ENCODE results near the gene ICE1. TPM values are rescaled to one million over a fixed set of nuclear protein-coding genes. Genes with fewer than 3 reads are reported as not detected.

ICE1 gene
- total and polyA plus RNA-seq, 2 of the 4 experiments (the other 2 are of a cell fraction): 9.0 to 18.5 TPM

DNA sequence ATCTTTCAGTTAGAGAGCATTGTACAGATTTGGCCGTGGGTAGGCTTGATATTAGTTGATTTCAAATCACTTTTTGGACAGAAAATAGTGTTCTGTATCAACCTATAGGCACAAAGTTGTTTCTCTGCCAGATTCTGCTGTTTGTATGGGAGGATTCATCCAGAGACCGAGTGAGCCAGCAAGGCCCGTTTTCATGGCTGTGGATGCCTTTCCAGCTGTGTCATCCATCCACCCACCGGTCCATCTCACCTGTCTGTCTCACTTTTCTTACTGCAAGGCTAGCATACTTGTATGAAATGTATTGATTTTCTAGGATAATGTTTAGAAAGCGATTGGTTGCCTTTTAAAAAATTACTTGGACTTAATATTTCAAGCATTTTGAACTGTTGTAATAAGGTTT is 34.4 kb downstream of the ICE1 start:
- Histone ChIP-seq H2AK5ac (ENCODE audit: low read depth, low read length) (no peak overlapping the region), H4K8ac (ENCODE audit: low read depth in 2 of 2, low read length in 2 of 2) (no peak overlapping the region), H4K5ac (ENCODE audit: low read depth, low read length) (no peak overlapping the region), H2BK20ac (ENCODE audit: low read depth, low read length) (no peak overlapping the region), H4K20me1 (ENCODE audit: insufficient read depth, low read length) (no peaks in the 10 kb centered on the region), H2AFZ (replicated peaks; ENCODE audit: low read length, poor library complexity) (no peak overlapping the region), H2BK15ac (ENCODE audit: low read depth, low read length) (no peak overlapping the region), H3K18ac (ENCODE audit: low read depth, low read length) (no peak overlapping the region), H3K36me3 (ENCODE audit: control insufficient read depth, insufficient read depth, low read length) (peaks cover 39% of the 10 kb centered on the region), H3K14ac (replicated peaks; ENCODE audit: low read depth, low read length) (no peak overlapping the region), H3K27ac (ENCODE audit: insufficient read depth, low read length) (no peak overlapping the region), H3K9ac (ENCODE audit: low read depth, low read length) (no peak overlapping the region), H2BK120ac (ENCODE audit: low read depth, low read length) (no peak overlapping the region), H2BK5ac (ENCODE audit: low read depth, low read length, poor library complexity, severe bottlenecking) (no peak overlapping the region), H2AK9ac (replicated peaks; ENCODE audit: low read depth, low read length, poor library complexity) (no peak overlapping the region), H3K79me1 (ENCODE audit: low read depth in 1 of 2, low read length in 2 of 2) (peaks cover 9 to 14% of the 10 kb centered on the region in 2 experiments; a peak in 3 of 4 replicates), H3K4me2 (ENCODE audit: low read depth, low read length) (no peak overlapping the region), H3K56ac (ENCODE audit: extremely low read depth, insufficient read depth, low read length) (no peak overlapping the region), H3K27me3 (ENCODE audit: control insufficient read depth, insufficient read depth, low read length) (no peaks in the 10 kb centered on the region), H3K4me1 (ENCODE audit: control insufficient read depth, insufficient read depth, low read length) (no peaks in the 10 kb centered on the region), H3K23ac (ENCODE audit: low read depth, low read length) (no peak overlapping the region), H3K4ac (ENCODE audit: low read depth, low read length) (no peak overlapping the region), H3K9me1 (ENCODE audit: insufficient read depth, low read length) (peaks cover 6% of the 10 kb centered on the region; the same call in 1 of the 2 replicates), H4K91ac (ENCODE audit: insufficient read depth, low read depth, low read length) (no peak overlapping the region), H3K4me3 (ENCODE audit: insufficient read depth, low read depth, low read length) (no peak overlapping the region), H3K9me3 (ENCODE audit: control insufficient read depth, insufficient read depth, low read length) (no peaks in the 10 kb centered on the region)
- dilution Hi-C loops (cut with HindIII; ENCODE audit: low sequenced_read_pairs, unreplicated experiment) (no loop called here), in situ Hi-C loops (cut with MboI; ENCODE audit: low sequenced_read_pairs) (no loop called here), intact Hi-C loops (cut with micrococcal nuclease) (no loop called here)
- no peak for TF ChIP-seq MAZ (IDR thresholded peaks at IDR 0.05; ENCODE audit: borderline replicate concordance, low read depth, low read length)
- no peak for TF ChIP-seq RCOR1 (IDR thresholded peaks at IDR 0.05; ENCODE audit: insufficient replicate concordance, low read length)
- no peak for TF ChIP-seq RAD21 (IDR thresholded peaks at IDR 0.05; ENCODE audit: low read length)
- TF ChIP-seq MAFK (IDR thresholded peaks at IDR 0.05; ENCODE audit: low read depth, low read length): no peak
- TF ChIP-seq CEBPB (IDR thresholded peaks at IDR 0.05; ENCODE audit: low read depth, low read length): no peak
- no peak for TF ChIP-seq POLR2A (IDR thresholded peaks at IDR 0.05; ENCODE audit: low read depth, low read length)
- no peak for TF ChIP-seq BHLHE40 (IDR thresholded peaks at IDR 0.05; ENCODE audit: low read depth, low read length)
- no peak for TF ChIP-seq FOS (IDR thresholded peaks at IDR 0.05; ENCODE audit: low read depth, low read length)
- TF ChIP-seq, protein P1, sequence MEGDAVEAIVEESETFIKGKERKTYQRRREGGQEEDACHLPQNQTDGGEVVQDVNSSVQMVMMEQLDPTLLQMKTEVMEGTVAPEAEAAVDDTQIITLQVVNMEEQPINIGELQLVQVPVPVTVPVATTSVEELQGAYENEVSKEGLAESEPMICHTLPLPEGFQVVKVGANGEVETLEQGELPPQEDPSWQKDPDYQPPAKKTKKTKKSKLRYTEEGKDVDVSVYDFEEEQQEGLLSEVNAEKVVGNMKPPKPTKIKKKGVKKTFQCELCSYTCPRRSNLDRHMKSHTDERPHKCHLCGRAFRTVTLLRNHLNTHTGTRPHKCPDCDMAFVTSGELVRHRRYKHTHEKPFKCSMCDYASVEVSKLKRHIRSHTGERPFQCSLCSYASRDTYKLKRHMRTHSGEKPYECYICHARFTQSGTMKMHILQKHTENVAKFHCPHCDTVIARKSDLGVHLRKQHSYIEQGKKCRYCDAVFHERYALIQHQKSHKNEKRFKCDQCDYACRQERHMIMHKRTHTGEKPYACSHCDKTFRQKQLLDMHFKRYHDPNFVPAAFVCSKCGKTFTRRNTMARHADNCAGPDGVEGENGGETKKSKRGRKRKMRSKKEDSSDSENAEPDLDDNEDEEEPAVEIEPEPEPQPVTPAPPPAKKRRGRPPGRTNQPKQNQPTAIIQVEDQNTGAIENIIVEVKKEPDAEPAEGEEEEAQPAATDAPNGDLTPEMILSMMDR (conservative IDR thresholded peaks at IDR 0.05; ENCODE audit: low read depth, low read length): no peak
- no peak for TF ChIP-seq RFX5 (IDR thresholded peaks at IDR 0.05; ENCODE audit: low read depth, low read length)
- no peak for TF ChIP-seq NFE2L2 (IDR thresholded peaks at IDR 0.05; ENCODE audit: low read depth, low read length)
- TF ChIP-seq, protein P2, sequence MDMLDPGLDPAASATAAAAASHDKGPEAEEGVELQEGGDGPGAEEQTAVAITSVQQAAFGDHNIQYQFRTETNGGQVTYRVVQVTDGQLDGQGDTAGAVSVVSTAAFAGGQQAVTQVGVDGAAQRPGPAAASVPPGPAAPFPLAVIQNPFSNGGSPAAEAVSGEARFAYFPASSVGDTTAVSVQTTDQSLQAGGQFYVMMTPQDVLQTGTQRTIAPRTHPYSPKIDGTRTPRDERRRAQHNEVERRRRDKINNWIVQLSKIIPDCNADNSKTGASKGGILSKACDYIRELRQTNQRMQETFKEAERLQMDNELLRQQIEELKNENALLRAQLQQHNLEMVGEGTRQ (IDR thresholded peaks at IDR 0.05; ENCODE audit: low read depth, low read length): no peak
- TF ChIP-seq CHD1 (IDR thresholded peaks at IDR 0.05; ENCODE audit: low read depth, low read length): no peak
- no peak for TF ChIP-seq SMC3 (IDR thresholded peaks at IDR 0.05; ENCODE audit: low read depth, low read length)
- TF ChIP-seq, protein P3, sequence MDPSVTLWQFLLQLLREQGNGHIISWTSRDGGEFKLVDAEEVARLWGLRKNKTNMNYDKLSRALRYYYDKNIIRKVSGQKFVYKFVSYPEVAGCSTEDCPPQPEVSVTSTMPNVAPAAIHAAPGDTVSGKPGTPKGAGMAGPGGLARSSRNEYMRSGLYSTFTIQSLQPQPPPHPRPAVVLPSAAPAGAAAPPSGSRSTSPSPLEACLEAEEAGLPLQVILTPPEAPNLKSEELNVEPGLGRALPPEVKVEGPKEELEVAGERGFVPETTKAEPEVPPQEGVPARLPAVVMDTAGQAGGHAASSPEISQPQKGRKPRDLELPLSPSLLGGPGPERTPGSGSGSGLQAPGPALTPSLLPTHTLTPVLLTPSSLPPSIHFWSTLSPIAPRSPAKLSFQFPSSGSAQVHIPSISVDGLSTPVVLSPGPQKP (IDR thresholded peaks at IDR 0.05; ENCODE audit: borderline replicate concordance, low read depth, low read length): no peak
- TF ChIP-seq MXI1 (IDR thresholded peaks at IDR 0.05; ENCODE audit: borderline replicate concordance, low read depth, low read length): no peak
- ChIA-PET CTCF (interaction anchor here (0.9 kb wide), 1 partner anchor 9 kb away, joined by 3 read pairs; no protein-coding TSS in a partner anchor), POLR2A (ENCODE audit: unreplicated experiment) (no interaction called here)
- DNase-seq (no peak), ATAC-seq (ENCODE audit: low read depth) (no peak)
- no CpG with 5 or more reads among the region's 5 CpGs for WGBS, 2 experiments (ENCODE audit: extremely low coverage in 2 of 2, insufficient read length in 1 of 2)
- no TSS peak for BruUV-seq (replicated peaks)
